HEK293T (cell line): ENCODE data around the gene CNKSR3.

Experiments
- CTCF ChIA-PET: fragments of 350-600 bp; formaldehyde crosslinking; extraction: SDS; loops from one replicate; lab custom pipeline; 2021; ENCODE audit warnings: antibody characterized with exemption, inconsistent platforms; lab: Yijun Ruan, JAX
- POLR2A ChIA-PET: fragments of 350-600 bp; formaldehyde crosslinking; extraction: SDS; loops from one replicate; lab custom pipeline; 2020; ENCODE audit warnings: antibody characterized with exemption, inconsistent platforms; lab: Yijun Ruan, JAX
- DNase-seq: peaks from one replicate; pipeline ENCODE4 v3.0.0; 2012; ENCODE audit warnings: mixed read lengths; ENCODE audit errors: extremely low spot score
- ARNT ChIP-seq: fragments of 450-650 bp; IDR thresholded peaks from 2 replicates; pipeline ENCODE4 v1.6.1; 2017; ENCODE audit warnings: mild to moderate bottlenecking
- BHLHE40 ChIP-seq: fragments of 450-650 bp; IDR thresholded peaks from 2 replicates; pipeline ENCODE4 v1.6.1; 2016; ENCODE audit warnings: mild to moderate bottlenecking, moderate library complexity, borderline replicate concordance
- CTBP1 ChIP-seq: fragments of 450-650 bp; IDR thresholded peaks from 2 replicates; pipeline ENCODE4 v1.6.1; 2016; ENCODE audit warnings: borderline replicate concordance
- ELF4 ChIP-seq: fragments of 450-650 bp; IDR thresholded peaks from 2 replicates; pipeline ENCODE4 v1.6.1; 2017; ENCODE audit warnings: antibody characterized with exemption
- FOXA1 ChIP-seq: fragments of 450-650 bp; IDR thresholded peaks from 2 replicates; pipeline ENCODE4 v1.6.1; 2016; ENCODE audit warnings: mild to moderate bottlenecking
- FOXK2 ChIP-seq: fragments of 450-650 bp; IDR thresholded peaks from 2 replicates; pipeline ENCODE4 v1.6.1; 2016; ENCODE audit warnings: mild to moderate bottlenecking
- FOXM1 ChIP-seq: fragments of 450-650 bp; IDR thresholded peaks from 2 replicates; pipeline ENCODE4 v1.6.1; 2017; ENCODE audit warnings: mild to moderate bottlenecking, borderline replicate concordance
- HDGF ChIP-seq: fragments of 450-650 bp; IDR thresholded peaks from 2 replicates; pipeline ENCODE4 v1.6.1; 2017; ENCODE audit warnings: antibody characterized with exemption, borderline replicate concordance
- L3MBTL2 ChIP-seq: fragments of 450-650 bp; conservative IDR thresholded peaks from 2 replicates; pipeline ENCODE4 v1.6.1; 2016; ENCODE audit warnings: mild to moderate bottlenecking
- LEF1 ChIP-seq: fragments of 450-650 bp; IDR thresholded peaks from 2 replicates; pipeline ENCODE4 v1.6.1; 2017; ENCODE audit warnings: mild to moderate bottlenecking, borderline replicate concordance
- NFRKB ChIP-seq: fragments of 450-650 bp; IDR thresholded peaks from 2 replicates; pipeline ENCODE4 v1.6.1; 2016; ENCODE audit warnings: mild to moderate bottlenecking, moderate library complexity
- PKNOX1 ChIP-seq: fragments of 450-650 bp; IDR thresholded peaks from 2 replicates; pipeline ENCODE4 v1.6.1; 2016
- SP1 ChIP-seq: fragments of 450-650 bp; IDR thresholded peaks from 2 replicates; pipeline ENCODE4 v1.6.1; 2017
- SUZ12 ChIP-seq: fragments of 450-650 bp; IDR thresholded peaks from 2 replicates; pipeline ENCODE4 v1.6.1; 2016; ENCODE audit warnings: mild to moderate bottlenecking
- TARDBP ChIP-seq: fragments of 450-650 bp; IDR thresholded peaks from 2 replicates; pipeline ENCODE4 v1.6.1; 2016
- ZNF384 ChIP-seq: fragments of 450-650 bp; IDR thresholded peaks from 2 replicates; pipeline ENCODE4 v1.6.1; 2016

CNKSR3 gene

GRCh38 chr6:154406301-154406700, 104.2 kb downstream of the CNKSR3 start:
- POLR2A ChIA-PET, result no interaction called here
- CTCF ChIA-PET, result no interaction called here
- DNase-seq, result no peak
- no peak for TF ChIP-seq LEF1
- TF ChIP-seq SP1, result no peak
- no peak for TF ChIP-seq ARNT
- TF ChIP-seq NFRKB, result no peak
- TF ChIP-seq TARDBP, result no peak

GRCh38 chr6:154404791-154405400, 105.6 kb downstream of the CNKSR3 start:
- DNase-seq, result no peak
- no peak for TF ChIP-seq LEF1
- no peak for TF ChIP-seq CTBP1
- TF ChIP-seq ARNT, result no peak
- POLR2A ChIA-PET, result no interaction called here
- CTCF ChIA-PET, result no interaction called here

GRCh38 chr6:154403788-154404187, 106.7 kb downstream of the CNKSR3 start:
- DNase-seq, result no peak
- TF ChIP-seq FOXK2, result no peak
- TF ChIP-seq ZNF384, result no peak
- TF ChIP-seq ARNT, result no peak
- TF ChIP-seq SP1, result no peak
- TF ChIP-seq FOXA1, result no peak
- no peak for TF ChIP-seq L3MBTL2
- TF ChIP-seq BHLHE40, result no peak
- no peak for TF ChIP-seq ELF4
- TF ChIP-seq PKNOX1, result no peak
- no peak for TF ChIP-seq TARDBP
- no peak for TF ChIP-seq SUZ12
- no peak for TF ChIP-seq LEF1
- no peak for TF ChIP-seq HDGF
- TF ChIP-seq CTBP1, result no peak
- no peak for TF ChIP-seq NFRKB
- no peak for TF ChIP-seq FOXM1
- ChIA-PET POLR2A (no interaction called here), CTCF (no interaction called here)

- TF ChIP-seq ELF4 (no peak), CTBP1 (no peak), ARNT (no peak), HDGF (no peak), LEF1 (no peak), L3MBTL2 (no peak), FOXA1 (no peak), SUZ12 (no peak), NFRKB (no peak), FOXK2 (no peak), BHLHE40 (no peak), FOXM1 (no peak)
- POLR2A ChIA-PET, result no interaction called here
- DNase-seq, result no peak
- CTCF ChIA-PET, result no interaction called here
These were observed 108.3 kb downstream of the CNKSR3 start for GRCh38 chr6:154402081-154402780.

GRCh38 chr6:154399097-154399496, 111.4 kb downstream of the CNKSR3 start:
- no peak for TF ChIP-seq FOXK2
- TF ChIP-seq FOXA1, result no peak
- TF ChIP-seq LEF1, result no peak
- no peak for TF ChIP-seq ELF4
- TF ChIP-seq PKNOX1, result no peak
- no peak for TF ChIP-seq SUZ12
- no peak for TF ChIP-seq L3MBTL2
- no peak for TF ChIP-seq TARDBP
- TF ChIP-seq ZNF384, result no peak
- TF ChIP-seq BHLHE40, result no peak
- no peak for TF ChIP-seq HDGF
- no peak for TF ChIP-seq CTBP1
- TF ChIP-seq NFRKB, result no peak
- no peak for TF ChIP-seq SP1
- TF ChIP-seq FOXM1, result no peak
- TF ChIP-seq ARNT, result no peak
- no peak for DNase-seq
- CTCF ChIA-PET, result no interaction called here
- POLR2A ChIA-PET, result no interaction called here

- POLR2A ChIA-PET, result no interaction called here
- TF ChIP-seq NFRKB, result no peak
- no peak for TF ChIP-seq CTBP1
- no peak for TF ChIP-seq SP1
- no peak for TF ChIP-seq PKNOX1
- TF ChIP-seq SUZ12, result no peak
- no peak for TF ChIP-seq ARNT
- no peak for DNase-seq
- CTCF ChIA-PET, result interaction anchor here (0.7 kb wide), 1 partner anchor 602 kb away, joined by 3 read pairs; no protein-coding TSS in a partner anchor
These were observed 112.8 kb downstream of the CNKSR3 start for GRCh38 chr6:154397491-154398195.
